ENCODE measurements around the gene ARHGAP25. TPM values are rescaled to one million over a fixed set of nuclear protein-coding genes. Genes with fewer than 3 reads are reported as not detected.

ARHGAP25 gene
- total and polyA plus RNA-seq, 2 donors from 2014 or later = 6.3 to 20.4 TPM

DNA sequence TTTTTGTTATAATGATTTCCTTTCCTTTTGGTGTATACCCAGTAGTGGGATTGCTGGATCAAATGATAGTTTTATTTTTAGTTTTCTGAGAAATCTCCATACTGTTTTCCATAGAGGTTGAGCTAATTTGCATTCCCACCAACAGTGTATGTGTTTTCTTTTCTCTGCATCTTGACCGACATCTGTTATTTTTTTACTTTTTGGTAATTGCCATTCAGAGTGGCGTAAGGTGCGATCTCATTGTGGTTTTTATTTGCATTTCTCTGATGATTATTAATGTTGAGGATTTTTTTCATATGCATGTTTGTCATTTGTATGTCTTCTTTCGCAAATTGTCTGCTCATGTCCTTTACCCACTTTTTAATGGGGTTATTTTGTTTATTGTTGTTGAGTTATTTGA is 58.1 kb downstream of the ARHGAP25 start:
- TF ChIP-seq CTCF (IDR thresholded peaks at IDR 0.05; ENCODE audit: borderline replicate concordance, extremely low read depth, insufficient read depth) = no peak
- no peak for DNase-seq
- Histone ChIP-seq H3K9me3 (ENCODE audit: control insufficient read depth in 2 of 3, insufficient read depth in 1 of 3, low read length in 3 of 3) (no peaks in the 10 kb centered on the region), H3K27me3 (ENCODE audit: control insufficient read depth, insufficient read depth, low read length) (no peaks in the 10 kb centered on the region), H3K36me3 (ENCODE audit: control insufficient read depth in 2 of 3, insufficient read depth in 3 of 3, low read length in 3 of 3) (peaks cover 0 to 4% (median 0%) of the 10 kb centered on the region in 3 donors), H3K27ac (ENCODE audit: low read depth in 2 of 2, low read length in 2 of 2) (no peak overlapping the region), H3K9ac (ENCODE audit: low read length in 3 of 3) (no peak overlapping the region), H3K4me1 (ENCODE audit: control insufficient read depth in 2 of 3, insufficient read depth in 2 of 3, low read depth in 1 of 3, low read length in 3 of 3) (peaks cover 0 to 2% (median 0%) of the 10 kb centered on the region in 3 donors), H3K4me3 (ENCODE audit: low read length in 3 of 3) (no peak overlapping the region)
- FAIRE-seq = no peak
- intact Hi-C loops (cut with DNase I) = no loop called here

DNA sequence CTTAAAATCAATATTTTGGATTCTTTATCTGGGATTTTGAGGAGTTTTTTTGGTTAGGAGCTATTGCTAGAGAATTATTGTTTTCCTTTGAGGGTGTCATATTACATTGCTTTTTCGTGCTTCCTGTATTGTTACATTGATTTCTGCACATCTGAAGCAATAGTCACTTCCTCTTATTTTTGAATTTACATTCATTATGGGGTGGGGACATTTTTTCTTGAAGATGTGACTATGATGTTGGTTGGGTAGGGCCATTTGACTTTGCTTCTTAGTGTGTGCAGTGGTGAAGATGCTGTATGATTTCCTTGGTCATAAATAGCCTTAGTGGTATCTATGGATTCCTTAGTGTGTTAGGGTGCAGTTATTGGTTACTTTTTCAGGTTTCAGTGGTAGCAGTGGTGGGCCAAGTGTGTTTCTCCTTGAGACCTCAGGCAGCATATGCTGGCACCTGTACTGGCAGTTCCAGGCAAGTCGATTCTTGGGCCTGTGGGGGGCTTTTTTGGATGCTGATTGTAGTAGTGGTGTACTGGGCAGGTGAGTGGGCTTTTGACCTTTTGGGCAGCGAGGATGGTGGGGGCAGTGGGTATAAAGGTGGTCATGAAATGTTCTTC is 61.8 kb downstream of the ARHGAP25 start:
- H3K36me3 ChIP-seq (ENCODE audit: control insufficient read depth in 2 of 3, insufficient read depth in 3 of 3, low read length in 3 of 3) = no peaks in the 10 kb centered on the region
- intact Hi-C loops (cut with DNase I) = no loop called here
- no peak overlapping the region for H3K9ac ChIP-seq (ENCODE audit: low read length in 3 of 3)
- no peaks in the 10 kb centered on the region for H3K9me3 ChIP-seq (ENCODE audit: control insufficient read depth in 2 of 3, insufficient read depth in 1 of 3, low read length in 3 of 3)
- H3K27me3 ChIP-seq (ENCODE audit: control insufficient read depth, insufficient read depth, low read length) = no peaks in the 10 kb centered on the region
- peaks cover 0 to 2% (median 0%) of the 10 kb centered on the region in 3 donors for H3K4me1 ChIP-seq (ENCODE audit: control insufficient read depth in 2 of 3, insufficient read depth in 2 of 3, low read depth in 1 of 3, low read length in 3 of 3)
- FAIRE-seq (no peak), DNase-seq (no peak)
- TF ChIP-seq CTCF (IDR thresholded peaks at IDR 0.05; ENCODE audit: borderline replicate concordance, extremely low read depth, insufficient read depth) = no peak
- H3K27ac ChIP-seq (ENCODE audit: low read depth in 2 of 2, low read length in 2 of 2) = no peak overlapping the region
- H3K4me3 ChIP-seq (ENCODE audit: low read length in 3 of 3) = no peak overlapping the region

DNA sequence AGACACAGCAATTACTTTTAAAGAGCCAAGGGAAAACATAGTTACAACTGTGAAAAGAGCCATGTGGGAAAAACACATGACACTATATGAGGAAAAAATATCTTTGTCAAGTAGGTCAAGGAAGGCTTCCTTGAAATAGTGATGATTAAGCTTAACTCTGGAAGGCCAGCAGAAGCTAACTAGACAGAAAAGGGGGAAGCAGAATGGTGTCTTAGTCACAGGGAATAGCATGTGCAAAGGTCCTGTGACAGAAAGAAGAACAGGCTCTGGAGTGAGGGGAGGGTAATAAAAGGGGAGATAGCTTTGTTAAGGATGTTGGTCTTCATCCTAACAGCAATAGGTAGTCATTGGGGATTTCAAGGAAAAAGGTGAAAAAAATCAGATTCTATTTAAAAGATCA is 64.0 kb downstream of the ARHGAP25 start:
- no peak for DNase-seq

More for the DNA sequence above, 64.0 kb downstream of the ARHGAP25 start:
- intact Hi-C loops (cut with DNase I) = no loop called here
- no peak overlapping the region for H3K9ac ChIP-seq (ENCODE audit: low read length in 3 of 3)
- no peaks in the 10 kb centered on the region for H3K27me3 ChIP-seq (ENCODE audit: control insufficient read depth, insufficient read depth, low read length)
- no peak overlapping the region for H3K27ac ChIP-seq (ENCODE audit: low read depth in 2 of 2, low read length in 2 of 2)
- H3K4me1 ChIP-seq (ENCODE audit: control insufficient read depth in 2 of 3, insufficient read depth in 2 of 3, low read depth in 1 of 3, low read length in 3 of 3) = peaks cover 0 to 2% (median 0%) of the 10 kb centered on the region in 3 donors
- FAIRE-seq = no peak
- H3K4me3 ChIP-seq (ENCODE audit: low read length in 3 of 3) = no peak overlapping the region
- no peak for TF ChIP-seq CTCF (IDR thresholded peaks at IDR 0.05; ENCODE audit: borderline replicate concordance, extremely low read depth, insufficient read depth)
- no peaks in the 10 kb centered on the region for H3K9me3 ChIP-seq (ENCODE audit: control insufficient read depth in 2 of 3, insufficient read depth in 1 of 3, low read length in 3 of 3)
- no peaks in the 10 kb centered on the region for H3K36me3 ChIP-seq (ENCODE audit: control insufficient read depth in 2 of 3, insufficient read depth in 3 of 3, low read length in 3 of 3)
